Hepatocyte (in vitro differentiated cells): ENCODE results near the gene PHLDA2.

Experiments
- CTCF ChIP-seq: fragments of 200-600 bp; sonication (generic); IDR thresholded peaks from 2 replicates; pipeline ENCODE4 v1.5.1; 2016; ENCODE audit warnings: antibody characterized with exemption, mild to moderate bottlenecking; ENCODE audit not compliant: poor library complexity
- EZH2phosphoT487 ChIP-seq: fragments of 200-600 bp; sonication (generic); IDR thresholded peaks from one replicate; pipeline ENCODE4 v1.6.1; 2018; ENCODE audit warnings: antibody characterized with exemption, mild to moderate bottlenecking, low read depth, moderate library complexity; ENCODE audit not compliant: unreplicated experiment, severe bottlenecking

GRCh38 chr11:2944530-2944929 lies 15.3 kb upstream of the PHLDA2 start:
- no peak for TF ChIP-seq CTCF
- no peak for TF ChIP-seq EZH2phosphoT487
